Midbrain (tissue), 1 donor: ENCODE data around the gene DNLZ.
"Not testable (repeated sequence)": the region's sequence is repeated elsewhere in the genome, so short reads cannot be mapped to it uniquely, and the experiment has no call there.

Source experiments
- DNase-seq: peaks from one replicate; lab custom pipeline; 2025; lab: John Stamatoyannopoulos, UW

DNLZ gene

DNA sequence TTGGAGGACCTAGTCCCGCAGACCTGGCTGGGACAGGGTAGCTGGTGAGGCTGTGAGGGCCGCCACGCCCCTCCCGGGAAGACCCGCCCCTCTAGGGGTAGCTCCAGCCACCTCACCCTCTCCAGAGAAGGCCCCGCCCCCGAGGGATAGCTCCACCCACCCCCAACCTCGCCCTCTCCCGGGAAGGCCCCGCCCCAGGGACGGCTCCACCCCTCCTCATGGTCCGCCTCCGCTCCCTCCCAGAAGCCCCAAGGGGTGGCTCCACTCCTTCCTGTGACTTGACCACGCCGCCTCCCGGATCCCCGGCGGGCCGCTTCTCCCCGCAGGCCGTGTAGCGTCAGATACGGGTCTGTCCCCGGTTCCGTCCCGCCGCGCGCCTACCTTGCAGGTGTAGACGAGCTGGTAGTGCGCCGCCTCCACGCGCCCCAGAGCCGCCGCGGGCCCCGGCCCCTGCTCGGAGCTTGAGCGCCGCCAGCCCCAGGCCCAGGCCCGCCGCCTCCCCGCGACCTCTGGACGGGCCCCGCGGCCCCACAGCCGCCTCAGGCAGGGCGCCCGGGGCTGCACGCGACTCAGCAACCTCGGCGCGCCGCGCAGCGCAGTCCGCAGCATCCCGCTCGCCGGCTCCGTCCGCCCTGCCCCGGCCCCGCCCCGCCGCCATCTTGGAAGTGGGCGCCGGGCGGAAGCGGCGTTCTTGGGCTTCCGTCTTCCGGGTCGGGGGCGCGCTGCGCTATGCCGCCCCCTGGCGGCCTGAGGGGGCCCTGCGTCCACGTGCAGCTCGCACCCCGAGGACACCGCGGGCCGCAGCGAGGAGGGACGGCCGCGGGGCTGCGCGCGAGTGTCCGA is at the start of gene DNLZ:
Gene DNLZ (minus strand): TSS at position 639 of the 843 bp plus-strand sequence. CDS start 30 bp downstream, at position 609.
- DNase-seq = peak; percentile 88

DNA sequence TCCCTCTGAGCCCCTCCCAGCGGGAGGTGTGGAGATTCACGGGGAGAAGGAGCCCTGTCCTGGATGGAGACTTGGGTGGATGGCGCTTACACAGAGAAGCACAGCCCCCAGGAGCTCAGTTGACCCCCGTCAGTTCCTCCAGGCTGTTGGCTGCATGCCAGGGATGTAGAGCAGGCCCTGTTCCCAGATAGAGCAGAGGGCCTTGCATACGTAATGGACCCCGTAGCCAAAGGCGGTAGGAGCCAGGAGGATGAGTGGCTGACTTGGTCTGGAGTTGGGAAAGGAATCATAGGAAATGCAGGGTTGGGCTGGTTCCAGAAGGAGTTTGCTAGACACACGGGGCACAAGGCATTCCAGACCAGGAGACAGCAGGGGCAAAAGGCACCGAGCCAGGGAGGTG is 49.4 kb upstream of the DNLZ start:
- no peak for DNase-seq

DNA sequence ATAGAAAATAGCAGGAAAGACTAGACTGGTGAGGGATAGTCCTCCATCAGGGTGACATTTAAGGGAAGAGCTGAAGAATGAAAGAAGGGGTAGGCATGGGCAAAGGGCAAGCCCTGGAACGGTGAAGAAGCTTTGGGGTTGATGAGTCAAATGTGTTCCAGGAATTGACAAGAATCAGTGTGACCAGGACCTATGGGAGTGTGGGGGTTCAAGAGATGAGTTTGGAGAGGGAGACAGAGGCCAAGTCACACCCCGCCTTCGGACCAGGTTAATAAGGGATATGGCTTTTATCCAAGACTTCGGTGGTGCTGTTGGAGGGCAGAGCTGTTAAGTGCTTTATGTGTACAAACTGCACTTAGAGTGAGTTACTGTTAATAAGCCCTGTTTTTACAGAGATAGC is 47.8 kb upstream of the DNLZ start:
- DNase-seq = no peak

DNA sequence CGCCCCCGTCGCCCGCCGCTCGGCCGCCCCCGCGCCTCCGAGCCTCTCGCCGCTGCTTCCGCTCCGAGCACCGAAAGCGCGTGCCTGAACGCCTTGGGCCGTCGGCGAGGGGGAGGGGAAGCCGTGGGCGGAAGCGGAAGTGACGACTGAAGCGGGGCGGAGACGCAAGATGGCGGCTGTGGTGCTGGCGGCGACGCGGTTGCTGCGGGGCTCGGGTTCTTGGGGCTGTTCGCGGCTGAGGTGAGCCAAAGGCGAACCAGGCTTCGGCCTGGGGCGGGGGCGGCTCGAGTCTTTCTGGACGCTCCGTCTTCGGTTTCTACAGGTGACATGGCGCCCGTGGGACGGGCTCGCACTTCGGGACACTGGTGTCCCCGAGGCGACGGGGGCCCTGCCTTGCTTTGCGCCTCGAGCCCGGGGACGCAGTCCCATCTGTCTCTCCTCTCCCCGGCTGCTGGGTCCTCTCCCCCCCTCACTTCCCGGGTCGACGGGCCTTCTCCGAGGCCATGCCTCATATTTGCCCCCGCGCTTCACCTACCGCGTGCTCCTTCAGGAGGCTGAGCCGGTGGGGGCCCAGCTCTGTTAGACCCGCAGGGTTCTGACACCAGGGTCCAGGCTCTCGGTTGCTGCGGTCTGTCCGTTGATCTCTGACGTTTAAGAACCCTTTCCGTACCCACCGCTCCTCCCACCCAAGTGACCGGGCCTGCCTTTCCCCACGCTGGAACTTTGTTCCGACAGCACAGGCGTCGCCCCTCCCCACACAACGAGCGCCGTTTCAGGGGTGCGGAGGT is 47.1 kb upstream of the DNLZ start, which contains the start of the genes ENTR1 and PMPCA:
Gene ENTR1 (minus strand): TSS at position 115 of the 788 bp plus-strand sequence. CDS start 217 bp downstream, outside the sequence.
Gene PMPCA (plus strand): TSS at position 159 of the 788 bp plus-strand sequence. CDS start 11 bp downstream, at position 170.
- DNase-seq = peak; percentile 93

DNA sequence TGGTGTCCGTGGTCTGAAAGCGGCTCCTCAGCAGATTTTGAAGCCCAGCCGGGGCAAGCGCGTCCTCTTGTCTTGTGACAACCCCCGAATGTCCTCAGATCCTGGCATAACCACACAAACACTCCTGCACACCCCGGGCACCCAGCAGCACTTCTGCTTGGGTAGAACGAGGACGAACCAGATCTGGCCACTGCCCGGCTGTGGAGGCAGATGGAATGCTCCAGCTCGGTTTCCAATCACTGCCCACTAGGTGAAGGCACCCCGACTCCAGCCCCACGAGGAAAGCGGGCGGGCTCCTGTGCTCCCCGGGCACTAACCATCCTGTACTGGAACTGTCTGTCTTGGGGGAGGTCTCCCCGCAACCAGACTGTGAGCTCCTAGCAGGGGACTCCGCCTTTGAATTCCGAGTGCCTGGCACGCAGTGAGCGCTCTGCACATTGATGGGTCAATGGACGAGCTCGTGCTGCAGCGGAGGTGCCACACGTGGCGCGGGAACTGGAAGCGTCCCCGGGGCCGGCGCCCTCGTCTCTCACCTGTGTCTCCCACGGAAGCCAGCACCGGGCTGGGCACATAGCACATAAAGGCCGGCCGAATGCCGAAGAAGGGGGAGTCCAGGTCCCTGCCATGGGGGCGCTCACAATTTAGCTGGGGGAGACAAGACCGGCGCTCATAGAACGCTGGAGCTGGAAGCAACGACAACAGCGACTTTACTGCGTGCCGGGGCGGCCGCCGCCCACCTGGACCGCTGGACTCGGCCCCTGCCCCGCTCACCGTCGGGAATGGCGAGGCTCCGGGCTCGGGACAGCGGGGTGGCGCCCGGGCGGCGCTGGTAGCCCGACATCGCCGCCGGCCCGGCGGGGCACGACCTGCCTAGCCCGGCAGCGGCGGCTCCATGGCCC is 46.3 kb upstream of the DNLZ start:
- no peak for DNase-seq

DNA sequence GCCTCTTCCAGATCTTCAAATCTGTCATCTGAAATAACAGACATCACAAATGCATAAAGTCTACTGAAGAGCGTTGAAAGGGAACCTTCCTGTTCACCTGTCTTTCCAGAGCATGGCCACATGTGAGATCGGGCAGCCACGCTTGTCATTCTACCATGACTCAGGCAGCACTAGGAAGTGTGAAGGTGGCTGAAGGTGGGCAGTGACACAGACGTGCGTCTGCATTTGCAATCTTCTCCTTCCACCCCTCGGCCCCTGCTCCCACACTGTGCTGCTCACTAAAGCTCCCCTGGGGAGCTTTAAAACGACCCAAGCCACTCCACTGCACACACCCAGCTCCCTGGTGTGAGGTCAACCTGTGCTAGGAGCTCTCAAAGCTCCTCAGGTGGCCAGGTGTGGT is 44.4 kb upstream of the DNLZ start:
- no peak for DNase-seq

DNA sequence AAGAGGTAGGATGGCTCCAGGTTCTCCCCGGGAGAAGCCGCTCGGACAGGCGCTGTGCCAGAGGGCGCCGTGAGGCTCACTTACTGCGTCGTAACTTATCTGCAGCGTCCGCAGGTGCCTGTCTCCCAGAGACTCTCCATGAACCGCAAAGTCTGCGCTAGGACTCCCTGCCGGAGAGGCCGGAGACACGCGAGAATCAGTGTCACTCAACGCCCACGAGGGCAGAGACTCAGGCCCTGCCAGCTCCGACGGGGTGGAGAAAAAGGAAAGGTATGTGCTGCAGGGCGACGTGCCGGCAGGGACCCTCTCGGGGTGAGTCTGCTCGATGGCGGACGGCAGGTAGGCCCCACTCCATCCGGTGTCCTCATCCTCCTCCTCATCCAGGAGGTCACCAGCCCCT is 43.5 kb upstream of the DNLZ start:
- DNase-seq = not testable (repeated sequence)

DNA sequence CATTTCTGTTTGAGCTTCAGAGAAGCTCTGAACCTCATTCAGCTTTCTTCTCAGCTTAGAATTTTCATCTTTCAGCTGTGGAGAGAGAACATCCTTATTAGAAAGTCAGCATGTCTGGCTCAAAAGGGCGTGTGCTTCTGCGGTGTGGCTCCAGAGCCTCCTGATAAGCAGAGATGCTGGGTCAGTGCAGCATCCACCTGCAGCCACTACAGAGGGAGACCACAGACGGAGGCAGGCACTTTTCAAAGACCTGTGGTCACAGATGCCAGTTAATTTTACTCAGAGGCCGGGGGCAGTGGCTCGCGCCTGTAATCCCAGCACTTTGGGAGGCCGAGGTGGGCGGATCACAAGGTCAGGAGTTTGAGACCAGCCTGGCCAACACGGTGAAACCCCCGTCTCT is 42.4 kb upstream of the DNLZ start:
- DNase-seq = not testable (repeated sequence)

DNA sequence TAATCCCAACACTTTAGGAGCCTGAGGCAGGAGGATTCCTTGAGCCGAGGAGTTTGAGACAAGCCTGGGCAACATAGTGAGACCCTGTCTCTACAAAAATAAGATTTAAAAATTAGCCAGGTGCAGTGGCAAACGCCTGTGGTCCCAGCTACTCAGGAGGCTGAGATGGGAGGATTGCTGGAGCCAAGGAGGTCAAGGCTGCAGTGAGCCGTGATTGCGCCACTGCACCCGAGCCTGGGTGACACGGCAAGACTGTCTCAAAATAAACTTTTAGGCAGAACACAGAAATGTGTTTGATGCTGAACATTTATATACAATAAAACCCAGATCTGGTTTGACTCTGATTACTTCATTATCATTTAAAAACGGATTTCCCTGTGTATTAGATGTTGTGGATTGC is 41.9 kb upstream of the DNLZ start:
- DNase-seq = no peak

DNA sequence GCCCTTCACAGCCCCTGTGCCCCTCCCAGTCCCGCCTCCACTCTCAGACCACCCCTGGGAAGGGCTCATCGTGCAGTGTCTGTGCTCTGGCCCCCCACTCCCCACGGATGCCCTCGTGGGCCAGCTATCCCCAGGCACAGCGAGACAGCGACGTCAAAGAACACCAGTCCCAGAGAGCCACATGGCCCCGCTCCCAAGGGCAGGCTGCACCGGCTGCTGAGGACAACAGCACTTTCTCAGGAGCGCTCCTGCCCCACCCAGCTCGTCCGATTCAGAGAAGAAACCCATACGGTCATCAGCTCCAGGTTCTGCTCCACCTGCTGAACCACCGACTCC is 41.2 kb upstream of the DNLZ start:
- no peak for DNase-seq

DNA sequence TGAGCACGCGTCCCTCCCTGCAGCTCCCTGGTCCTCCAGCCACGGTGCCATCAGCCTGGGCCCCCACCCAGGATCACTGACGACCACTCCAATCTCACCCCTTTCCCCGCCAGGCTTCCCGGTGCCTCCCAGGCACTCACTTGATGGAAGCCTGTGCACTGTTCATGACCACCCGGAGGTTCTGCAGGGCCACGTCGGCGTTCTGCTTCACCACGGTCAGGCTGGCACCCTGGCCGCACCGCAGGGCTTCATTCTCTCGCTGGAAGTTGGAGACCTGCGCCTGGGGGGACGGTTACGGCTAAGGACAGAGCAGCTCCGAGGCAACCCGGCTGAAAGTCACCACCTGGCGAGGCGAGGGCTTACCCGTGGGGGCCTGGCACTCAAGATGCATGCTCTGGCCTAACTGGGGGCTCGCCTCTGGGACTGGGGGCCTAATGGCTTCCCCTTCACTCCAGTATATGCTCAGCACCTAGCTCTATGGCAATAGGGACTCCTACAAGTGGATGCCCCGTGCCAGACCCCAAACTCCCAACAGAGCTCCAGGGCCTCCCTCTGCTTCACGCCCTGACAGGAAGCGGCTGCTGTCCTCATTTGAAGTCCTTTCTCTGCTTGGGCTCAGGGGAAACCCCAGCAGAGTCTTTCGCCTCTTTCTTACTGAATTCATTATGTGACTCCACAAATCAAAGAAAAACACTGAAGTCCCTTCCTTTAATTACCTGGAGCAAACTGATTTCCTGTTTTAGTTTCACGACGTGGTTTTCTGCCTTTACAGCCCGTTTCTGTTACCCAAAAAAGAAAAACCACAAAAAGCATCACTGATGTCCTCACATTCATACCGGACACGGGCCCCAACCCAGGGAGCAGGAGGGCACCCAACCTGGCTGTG is 40.6 kb upstream of the DNLZ start:
- DNase-seq = no peak

DNA sequence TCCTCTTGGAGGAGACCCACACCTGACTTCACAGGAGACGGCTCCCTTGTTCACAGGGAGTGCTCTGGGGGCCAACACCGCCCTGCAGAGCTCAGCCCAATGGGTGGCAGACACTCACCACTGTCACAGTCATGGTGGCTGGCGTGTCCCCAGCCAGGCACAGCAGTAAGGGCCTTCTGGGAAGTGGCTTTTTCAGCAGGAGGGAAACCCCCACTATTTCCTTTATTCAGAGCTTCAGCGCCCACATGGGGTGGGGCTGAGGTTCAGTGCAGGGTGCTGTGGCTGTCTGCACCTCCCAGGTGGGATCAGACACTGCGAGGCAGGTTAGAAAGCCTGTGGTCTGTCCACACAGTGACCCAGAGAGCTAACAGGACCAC is 40.0 kb upstream of the DNLZ start:
- no peak for DNase-seq

DNA sequence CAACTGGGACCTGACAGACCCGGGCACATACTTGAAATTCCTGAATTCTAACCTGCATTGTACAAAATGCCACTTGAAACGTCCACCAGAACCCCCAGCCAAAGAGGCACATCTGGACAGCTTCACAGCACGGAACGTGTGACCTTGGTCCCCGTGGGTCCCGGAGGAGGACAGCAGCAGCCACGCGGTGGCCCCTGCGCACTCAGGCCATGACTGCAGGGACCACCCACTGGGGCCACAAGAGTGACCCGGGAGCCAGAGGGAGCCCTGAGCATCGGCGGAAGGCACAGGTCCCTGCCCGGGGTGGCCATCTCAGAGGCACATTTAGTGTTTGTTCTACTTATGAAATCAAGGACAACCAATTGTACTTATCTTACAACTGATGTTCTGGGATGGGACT is 38.5 kb upstream of the DNLZ start:
- DNase-seq = no peak

DNA sequence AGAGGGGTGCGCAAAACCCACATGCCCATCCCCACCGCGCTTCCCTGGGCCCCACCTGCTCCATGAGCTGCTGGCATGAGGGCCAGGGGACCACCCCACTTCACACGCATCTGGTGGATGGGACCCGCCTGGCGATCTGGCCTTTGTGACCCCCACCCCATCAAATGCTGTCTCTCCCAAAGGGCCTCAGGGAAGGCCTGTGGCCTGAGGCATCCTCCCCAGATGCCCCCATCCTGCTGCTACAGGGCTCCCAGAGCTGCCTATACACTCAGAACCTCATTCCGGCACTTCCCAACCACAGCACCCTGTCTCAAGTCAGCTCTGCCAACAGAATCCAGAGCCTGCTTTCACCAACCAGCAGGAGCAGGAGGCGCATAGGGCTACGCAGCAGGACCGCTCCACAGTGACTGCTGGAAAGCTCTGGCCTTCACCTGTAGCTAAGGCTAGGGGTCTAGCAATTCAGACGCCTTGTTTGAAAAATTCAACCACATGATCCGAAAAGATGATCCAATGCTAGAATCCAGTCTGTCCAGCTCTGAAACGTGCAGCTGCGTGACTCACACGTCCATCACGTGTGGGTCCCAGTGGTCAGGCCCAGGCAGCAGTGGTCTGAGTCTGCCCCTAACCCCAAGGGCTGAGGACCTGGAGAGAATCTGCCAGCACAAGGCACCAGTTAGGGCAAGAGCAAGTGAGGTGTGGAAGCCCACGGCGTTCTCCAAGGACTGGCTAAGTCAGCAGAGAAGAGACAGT is 37.8 kb upstream of the DNLZ start:
- no peak for DNase-seq

DNA sequence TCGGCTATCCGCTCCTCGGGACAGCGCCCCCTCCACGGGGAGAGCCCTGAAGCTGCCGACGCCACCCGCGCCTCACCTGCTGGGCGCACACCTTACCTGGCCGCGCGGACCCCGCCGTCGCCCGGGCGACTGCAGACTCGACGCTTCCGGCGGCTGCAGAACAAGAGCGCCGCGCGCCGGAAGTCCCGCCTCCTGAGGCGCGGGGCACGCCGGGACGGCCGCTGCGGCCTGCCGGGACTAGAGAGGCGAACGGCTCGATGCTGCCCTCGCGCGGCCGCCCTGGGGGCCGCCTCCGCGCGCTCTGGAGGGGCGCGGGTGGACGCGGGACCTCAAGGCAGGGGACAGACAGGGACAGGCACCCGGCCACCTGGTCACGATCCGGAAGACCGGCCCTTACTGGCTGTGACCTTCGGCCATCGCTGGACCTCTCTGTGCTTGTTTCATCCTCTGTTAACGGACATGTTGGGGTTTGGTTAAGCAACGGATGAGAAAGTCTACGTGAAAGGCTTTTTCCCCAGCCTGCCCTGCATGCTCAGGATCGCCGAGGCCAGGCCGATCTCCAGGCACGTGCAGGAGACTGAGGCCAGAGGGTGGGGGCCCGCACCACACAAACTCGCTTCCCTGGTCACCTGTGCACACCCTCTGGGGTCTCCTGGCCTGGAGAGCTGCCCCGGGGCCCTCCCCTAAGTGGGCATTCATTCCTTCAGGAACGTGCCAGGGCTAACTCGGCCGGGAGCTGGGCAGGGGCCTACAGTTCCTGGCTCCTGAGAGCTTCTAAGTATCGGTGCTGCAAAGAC is 36.7 kb upstream of the DNLZ start, which contains the start of gene SNAPC4:
Gene SNAPC4 (minus strand): TSS at position 133 of the 797 bp plus-strand sequence. CDS start 1,742 bp downstream, outside the sequence.
- peak; percentile 85 for DNase-seq

DNA sequence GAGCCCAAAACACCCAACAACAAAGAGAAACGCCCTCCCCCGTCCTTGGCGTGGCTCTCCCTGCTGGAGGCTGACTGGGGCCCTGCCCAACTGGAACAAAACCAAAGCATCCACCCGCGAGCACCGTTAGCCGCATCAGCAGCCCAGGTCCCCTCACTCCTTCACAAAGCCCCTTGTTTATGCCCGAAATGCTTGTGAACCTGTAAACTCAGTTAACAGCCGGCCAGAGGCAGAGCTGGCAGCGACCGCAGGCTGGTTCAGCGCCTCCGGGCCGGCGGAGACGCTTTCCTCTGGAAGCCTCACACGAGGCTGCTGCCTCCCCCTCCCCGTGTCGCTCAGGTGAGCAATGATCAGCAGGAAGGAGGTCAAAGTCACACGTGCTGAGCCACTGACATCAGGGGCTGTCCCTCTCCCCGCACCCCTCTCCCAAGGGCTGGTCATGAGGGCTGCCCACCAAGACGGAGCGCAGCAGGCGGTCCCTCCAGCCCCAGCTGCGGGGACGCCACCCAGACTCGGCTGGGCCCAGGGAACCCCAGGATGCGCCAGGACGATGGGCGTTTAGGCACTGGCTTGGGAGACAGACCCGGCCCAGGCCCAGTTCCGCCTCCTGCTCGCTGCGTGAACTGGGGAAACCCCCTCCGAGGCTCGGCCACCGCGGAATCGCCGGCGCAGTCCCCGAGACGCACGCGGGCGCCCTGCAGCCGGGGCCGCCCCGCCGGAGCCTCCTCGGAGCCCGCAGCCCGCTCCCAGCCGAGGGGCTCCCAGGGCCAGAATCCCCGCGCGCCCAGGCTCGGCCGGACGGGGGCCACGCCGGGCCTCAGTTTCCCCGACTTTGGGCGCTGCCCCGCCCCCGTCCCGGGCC is 35.9 kb upstream of the DNLZ start:
- DNase-seq = no peak

DNA sequence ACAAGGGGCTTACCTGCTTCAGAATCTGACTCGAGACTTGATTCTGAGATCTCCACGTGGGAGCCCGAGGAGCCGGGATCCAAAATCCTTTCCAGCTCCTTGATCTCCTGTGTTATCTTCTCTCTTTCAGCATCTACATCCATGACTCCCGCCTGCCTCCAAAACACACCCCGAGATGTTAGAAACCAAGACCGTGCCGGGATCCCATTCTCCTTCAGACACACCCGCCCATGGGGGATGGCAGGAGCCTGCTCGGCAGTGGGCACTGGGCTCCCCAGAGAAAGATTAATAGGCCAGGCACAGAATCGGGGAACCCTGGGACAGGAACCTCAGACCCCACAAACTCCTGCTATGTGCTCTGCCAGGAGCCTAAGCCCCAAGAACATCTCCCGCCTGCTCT is 34.7 kb upstream of the DNLZ start:
- no peak for DNase-seq

DNA sequence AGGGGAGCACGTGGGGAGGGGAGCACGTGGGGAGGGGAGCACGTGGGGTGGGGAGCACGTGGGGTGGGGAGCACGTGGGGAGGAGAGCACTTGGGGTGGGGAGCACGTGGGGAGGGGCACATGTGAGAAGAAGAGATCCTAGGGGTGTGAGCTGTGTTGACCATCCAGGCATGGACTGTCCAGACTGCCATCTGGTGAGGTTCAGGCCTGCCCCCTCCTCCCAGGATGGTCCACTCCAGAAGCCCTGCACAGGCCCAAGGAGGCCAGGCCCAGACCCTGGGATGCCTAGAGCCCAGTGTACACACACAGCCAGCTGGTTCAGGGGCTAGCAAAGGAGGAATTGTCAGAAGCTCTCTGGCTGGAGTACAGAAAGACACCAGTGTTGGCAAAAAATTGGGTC is 34.1 kb upstream of the DNLZ start:
- no peak for DNase-seq

DNA sequence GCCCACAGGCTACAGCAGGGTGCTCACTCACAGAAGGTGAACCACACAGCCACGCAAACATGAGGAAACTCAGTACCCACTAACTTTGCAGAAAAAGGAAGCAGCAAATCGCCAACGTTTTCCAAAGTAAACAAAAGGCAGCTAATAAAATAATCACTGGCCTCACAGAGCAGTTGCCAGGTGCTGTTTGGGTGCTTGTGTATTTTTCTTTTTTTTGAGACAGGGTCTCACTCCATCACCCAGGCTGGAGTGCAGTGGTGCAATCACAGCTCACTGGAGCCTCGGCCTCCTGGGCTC is 32.6 kb upstream of the DNLZ start:
- no peak for DNase-seq
